ENCODE data around the gene ESPL1.

DNA sequence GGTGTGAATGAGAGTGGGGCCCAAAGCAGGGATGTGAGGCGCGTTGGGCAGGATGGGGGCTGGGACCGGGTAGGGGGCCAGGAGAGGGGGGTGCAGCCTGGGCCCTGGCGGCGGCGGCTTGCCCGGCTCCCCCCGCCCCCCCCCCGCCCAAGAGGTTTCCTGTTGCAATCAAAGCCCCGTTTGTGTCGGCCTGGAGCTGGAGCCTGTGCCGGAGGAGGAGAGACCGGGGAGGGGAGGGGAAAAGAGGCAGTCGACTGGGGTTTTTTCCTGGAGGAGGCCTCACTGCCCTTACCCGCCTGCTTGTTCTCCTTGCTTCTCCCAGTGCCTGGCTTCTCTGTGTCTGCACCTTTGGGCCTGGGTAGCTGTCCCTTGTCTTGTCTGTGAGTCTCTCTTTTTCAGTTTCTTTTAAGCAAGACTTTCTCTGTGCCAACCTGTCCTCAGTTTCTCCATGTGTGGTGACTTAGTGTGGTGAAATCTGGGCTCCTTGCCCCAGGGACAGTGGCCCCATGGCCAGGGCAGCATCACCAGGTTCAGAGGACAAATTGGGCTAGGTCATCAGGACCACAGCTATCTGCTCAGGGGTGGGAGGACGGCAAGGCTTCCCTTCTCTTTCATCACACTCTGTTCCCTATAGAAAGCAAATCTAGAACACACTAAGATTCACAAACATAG lies 44.6 kb upstream of the ESPL1 start:
- no peak for TF ChIP-seq TAF1 (IDR thresholded peaks at IDR 0.05; ENCODE audit: low read depth, low read length)
- TF ChIP-seq, protein P1, sequence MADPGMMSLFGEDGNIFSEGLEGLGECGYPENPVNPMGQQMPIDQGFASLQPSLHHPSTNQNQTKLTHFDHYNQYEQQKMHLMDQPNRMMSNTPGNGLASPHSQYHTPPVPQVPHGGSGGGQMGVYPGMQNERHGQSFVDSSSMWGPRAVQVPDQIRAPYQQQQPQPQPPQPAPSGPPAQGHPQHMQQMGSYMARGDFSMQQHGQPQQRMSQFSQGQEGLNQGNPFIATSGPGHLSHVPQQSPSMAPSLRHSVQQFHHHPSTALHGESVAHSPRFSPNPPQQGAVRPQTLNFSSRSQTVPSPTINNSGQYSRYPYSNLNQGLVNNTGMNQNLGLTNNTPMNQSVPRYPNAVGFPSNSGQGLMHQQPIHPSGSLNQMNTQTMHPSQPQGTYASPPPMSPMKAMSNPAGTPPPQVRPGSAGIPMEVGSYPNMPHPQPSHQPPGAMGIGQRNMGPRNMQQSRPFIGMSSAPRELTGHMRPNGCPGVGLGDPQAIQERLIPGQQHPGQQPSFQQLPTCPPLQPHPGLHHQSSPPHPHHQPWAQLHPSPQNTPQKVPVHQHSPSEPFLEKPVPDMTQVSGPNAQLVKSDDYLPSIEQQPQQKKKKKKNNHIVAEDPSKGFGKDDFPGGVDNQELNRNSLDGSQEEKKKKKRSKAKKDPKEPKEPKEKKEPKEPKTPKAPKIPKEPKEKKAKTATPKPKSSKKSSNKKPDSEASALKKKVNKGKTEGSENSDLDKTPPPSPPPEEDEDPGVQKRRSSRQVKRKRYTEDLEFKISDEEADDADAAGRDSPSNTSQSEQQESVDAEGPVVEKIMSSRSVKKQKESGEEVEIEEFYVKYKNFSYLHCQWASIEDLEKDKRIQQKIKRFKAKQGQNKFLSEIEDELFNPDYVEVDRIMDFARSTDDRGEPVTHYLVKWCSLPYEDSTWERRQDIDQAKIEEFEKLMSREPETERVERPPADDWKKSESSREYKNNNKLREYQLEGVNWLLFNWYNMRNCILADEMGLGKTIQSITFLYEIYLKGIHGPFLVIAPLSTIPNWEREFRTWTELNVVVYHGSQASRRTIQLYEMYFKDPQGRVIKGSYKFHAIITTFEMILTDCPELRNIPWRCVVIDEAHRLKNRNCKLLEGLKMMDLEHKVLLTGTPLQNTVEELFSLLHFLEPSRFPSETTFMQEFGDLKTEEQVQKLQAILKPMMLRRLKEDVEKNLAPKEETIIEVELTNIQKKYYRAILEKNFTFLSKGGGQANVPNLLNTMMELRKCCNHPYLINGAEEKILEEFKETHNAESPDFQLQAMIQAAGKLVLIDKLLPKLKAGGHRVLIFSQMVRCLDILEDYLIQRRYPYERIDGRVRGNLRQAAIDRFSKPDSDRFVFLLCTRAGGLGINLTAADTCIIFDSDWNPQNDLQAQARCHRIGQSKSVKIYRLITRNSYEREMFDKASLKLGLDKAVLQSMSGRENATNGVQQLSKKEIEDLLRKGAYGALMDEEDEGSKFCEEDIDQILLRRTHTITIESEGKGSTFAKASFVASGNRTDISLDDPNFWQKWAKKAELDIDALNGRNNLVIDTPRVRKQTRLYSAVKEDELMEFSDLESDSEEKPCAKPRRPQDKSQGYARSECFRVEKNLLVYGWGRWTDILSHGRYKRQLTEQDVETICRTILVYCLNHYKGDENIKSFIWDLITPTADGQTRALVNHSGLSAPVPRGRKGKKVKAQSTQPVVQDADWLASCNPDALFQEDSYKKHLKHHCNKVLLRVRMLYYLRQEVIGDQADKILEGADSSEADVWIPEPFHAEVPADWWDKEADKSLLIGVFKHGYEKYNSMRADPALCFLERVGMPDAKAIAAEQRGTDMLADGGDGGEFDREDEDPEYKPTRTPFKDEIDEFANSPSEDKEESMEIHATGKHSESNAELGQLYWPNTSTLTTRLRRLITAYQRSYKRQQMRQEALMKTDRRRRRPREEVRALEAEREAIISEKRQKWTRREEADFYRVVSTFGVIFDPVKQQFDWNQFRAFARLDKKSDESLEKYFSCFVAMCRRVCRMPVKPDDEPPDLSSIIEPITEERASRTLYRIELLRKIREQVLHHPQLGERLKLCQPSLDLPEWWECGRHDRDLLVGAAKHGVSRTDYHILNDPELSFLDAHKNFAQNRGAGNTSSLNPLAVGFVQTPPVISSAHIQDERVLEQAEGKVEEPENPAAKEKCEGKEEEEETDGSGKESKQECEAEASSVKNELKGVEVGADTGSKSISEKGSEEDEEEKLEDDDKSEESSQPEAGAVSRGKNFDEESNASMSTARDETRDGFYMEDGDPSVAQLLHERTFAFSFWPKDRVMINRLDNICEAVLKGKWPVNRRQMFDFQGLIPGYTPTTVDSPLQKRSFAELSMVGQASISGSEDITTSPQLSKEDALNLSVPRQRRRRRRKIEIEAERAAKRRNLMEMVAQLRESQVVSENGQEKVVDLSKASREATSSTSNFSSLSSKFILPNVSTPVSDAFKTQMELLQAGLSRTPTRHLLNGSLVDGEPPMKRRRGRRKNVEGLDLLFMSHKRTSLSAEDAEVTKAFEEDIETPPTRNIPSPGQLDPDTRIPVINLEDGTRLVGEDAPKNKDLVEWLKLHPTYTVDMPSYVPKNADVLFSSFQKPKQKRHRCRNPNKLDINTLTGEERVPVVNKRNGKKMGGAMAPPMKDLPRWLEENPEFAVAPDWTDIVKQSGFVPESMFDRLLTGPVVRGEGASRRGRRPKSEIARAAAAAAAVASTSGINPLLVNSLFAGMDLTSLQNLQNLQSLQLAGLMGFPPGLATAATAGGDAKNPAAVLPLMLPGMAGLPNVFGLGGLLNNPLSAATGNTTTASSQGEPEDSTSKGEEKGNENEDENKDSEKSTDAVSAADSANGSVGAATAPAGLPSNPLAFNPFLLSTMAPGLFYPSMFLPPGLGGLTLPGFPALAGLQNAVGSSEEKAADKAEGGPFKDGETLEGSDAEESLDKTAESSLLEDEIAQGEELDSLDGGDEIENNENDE (IDR thresholded peaks at IDR 0.05; ENCODE audit: insufficient replicate concordance, low read length) = no peak
- no peak for TF ChIP-seq HDAC2 (IDR thresholded peaks at IDR 0.05; ENCODE audit: borderline replicate concordance in 1 of 2, low read depth in 2 of 2, low read length in 2 of 2)
- no peak for TF ChIP-seq TEAD4 (IDR thresholded peaks at IDR 0.05; ENCODE audit: low read depth, low read length)
- no peak for TF ChIP-seq ZNF274 (IDR thresholded peaks at IDR 0.05; ENCODE audit: borderline replicate concordance, extremely low read depth, low read length)
- TF ChIP-seq POLR2A (IDR thresholded peaks at IDR 0.05; ENCODE audit: control extremely low read depth in 1 of 2, low read depth in 2 of 2, low read length in 2 of 2) = no peak
- TF ChIP-seq MAFK (IDR thresholded peaks at IDR 0.05; ENCODE audit: low read depth, low read length) = no peak
- TF ChIP-seq, protein P2, sequence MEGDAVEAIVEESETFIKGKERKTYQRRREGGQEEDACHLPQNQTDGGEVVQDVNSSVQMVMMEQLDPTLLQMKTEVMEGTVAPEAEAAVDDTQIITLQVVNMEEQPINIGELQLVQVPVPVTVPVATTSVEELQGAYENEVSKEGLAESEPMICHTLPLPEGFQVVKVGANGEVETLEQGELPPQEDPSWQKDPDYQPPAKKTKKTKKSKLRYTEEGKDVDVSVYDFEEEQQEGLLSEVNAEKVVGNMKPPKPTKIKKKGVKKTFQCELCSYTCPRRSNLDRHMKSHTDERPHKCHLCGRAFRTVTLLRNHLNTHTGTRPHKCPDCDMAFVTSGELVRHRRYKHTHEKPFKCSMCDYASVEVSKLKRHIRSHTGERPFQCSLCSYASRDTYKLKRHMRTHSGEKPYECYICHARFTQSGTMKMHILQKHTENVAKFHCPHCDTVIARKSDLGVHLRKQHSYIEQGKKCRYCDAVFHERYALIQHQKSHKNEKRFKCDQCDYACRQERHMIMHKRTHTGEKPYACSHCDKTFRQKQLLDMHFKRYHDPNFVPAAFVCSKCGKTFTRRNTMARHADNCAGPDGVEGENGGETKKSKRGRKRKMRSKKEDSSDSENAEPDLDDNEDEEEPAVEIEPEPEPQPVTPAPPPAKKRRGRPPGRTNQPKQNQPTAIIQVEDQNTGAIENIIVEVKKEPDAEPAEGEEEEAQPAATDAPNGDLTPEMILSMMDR (IDR thresholded peaks at IDR 0.05; ENCODE audit: control extremely low read depth in 1 of 3, insufficient read depth in 1 of 3, low read depth in 1 of 3, low read length in 3 of 3) = no peak
- TF ChIP-seq SRF (IDR thresholded peaks at IDR 0.05; ENCODE audit: low read depth, low read length) = no peak
